HG03571 (cell line): Measurements from ENCODE around the gene PLA2G15.
"Not testable (repeated sequence)": the region's sequence is repeated elsewhere in the genome, so short reads cannot be mapped to it uniquely, and the experiment has no call there.

Experiments used
- ATAC-seq: cut with Tn5 transposase; IDR thresholded peaks from one replicate; pipeline ENCODE4 v1.9.1; 2021; ENCODE audit not compliant: unreplicated experiment

The PLA2G15 gene

GRCh38 chr16:68274441-68274840, 29.3 kb downstream of the PLA2G15 start:
- no peak for ATAC-seq

- peak; percentile 60 for ATAC-seq
Measured at GRCh38 chr16:68275611-68276191, 30.5 kb downstream of the PLA2G15 start.

DNA sequence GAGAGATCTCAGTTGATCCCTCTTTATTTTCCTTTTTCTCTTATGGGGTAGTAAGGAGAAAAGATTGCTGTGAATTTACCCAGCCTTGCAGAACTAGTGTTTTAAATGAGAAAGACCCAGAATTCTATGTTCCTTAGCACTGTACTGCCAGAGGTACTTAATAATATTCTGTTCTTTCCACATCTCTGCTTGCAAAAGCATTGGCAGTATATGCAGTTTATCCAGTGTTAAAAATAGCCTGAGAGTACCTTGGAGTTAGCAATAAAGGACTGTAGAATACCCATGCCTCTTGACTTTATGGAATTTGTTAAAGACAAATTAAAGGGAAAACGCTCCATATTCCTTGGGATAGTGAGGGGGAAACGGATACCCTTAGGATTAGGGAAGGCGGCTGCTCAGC, 31.1 kb downstream of the PLA2G15 start:
- ATAC-seq = no peak

DNA sequence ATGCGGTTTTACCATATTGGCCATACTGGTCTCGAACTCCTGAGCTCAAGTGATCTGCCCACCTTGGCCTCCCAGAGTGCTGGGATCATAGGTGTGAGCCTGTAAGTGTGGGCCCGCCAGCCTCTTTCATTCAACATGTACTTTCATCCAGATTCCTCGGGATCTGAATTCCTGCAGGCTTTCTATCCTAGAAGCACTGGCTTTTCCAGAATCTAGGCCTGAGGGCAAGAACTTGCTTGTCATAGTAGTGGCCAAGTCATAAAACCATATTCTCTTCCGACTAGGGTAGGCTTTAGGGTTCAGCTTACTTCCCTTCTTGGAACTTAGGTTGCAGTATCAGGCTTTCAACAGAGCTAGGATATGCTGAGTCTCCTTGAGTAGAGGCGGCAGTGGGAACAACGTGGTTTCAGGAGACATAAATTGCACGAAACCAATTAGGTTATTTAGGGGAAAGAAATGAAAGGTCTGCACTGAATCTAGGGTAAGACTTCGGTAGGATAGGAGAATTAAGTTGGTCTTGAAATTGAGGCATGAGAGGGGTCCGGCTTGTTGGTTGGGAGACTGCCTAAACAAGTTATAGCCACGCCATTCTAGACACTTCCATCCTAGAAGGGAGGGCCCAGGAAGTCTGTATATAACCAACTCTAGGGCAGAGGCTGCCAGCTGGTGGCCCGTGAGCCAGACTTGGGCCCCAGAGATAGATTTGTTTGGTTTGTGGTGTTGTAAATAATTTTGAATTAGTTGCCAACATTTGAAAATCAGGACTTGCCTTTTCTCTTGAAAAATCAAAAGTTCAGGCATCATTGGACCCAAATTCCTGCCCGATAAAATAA, 34.8 kb downstream of the PLA2G15 start:
- no peak for ATAC-seq

DNA sequence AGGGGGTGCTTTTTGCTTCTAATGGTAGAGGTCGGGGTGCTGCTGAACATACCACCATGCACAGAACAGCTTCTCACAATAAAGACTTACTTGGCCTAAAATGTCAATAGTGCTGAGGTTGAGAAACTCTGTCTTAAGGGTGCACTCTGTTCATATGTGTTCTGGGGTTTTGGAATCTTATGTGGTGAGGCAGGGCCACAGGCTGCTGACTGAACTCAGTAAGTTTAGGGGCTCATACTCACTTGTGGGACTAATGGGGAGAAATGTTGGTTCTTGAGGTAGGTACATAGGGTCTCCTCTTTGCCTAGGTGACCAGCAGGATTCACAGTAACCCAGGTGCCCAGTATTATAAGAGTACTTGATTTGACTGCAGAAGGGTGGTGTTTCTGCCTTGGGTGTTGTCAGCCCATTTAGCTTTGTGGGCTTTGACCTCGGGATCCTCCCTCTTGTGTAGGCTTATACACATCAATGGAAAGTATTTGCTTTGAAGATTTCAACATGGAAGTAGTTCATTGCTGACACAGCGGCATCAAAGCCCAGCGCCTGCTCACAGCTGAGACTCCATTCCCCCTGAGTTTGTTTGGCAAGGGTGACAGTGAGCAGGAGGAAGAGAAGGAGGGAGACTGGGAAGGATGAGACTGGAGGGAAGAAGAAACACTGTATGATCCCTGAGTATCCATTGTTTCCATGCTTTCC, 36.3 kb downstream of the PLA2G15 start:
- ATAC-seq = no peak

DNA sequence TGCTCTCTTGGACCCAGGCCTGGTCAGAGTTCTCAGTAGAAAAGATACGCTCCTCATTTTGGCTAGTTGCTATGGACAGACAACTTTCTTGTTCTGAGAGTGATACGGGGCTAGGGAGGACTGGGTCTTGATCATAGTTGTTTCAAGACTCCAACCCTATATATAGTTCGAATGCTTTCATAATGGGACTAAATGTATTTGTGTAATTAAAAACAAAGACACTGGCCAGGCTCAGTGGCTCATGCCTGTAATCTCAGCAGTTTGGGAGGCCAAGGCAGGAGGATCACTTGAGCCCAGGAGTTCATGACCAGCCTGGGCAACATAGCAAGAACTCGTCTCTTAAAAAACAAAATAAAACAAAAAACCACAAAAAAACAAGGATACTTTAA, 36.9 kb downstream of the PLA2G15 start:
- no peak for ATAC-seq

DNA sequence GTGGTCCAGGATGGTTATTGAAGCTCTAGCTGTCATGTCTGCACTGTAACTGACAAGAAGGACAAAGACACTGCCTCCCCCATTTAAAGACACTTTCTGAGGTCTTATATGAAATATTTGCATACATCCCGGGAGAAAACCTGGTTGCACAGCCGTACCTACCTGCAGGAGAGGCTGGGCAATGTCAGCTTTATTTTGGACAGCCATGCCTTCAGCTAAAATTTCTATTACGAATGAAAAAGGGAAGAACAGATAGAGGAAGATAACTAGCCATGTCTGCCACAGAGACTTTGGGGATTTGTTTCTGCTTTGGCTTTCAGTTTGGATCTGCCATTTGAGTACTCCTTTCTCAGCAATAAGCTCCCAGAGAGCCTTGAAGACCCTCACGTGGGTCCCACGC, 38.2 kb downstream of the PLA2G15 start:
- no peak for ATAC-seq

DNA sequence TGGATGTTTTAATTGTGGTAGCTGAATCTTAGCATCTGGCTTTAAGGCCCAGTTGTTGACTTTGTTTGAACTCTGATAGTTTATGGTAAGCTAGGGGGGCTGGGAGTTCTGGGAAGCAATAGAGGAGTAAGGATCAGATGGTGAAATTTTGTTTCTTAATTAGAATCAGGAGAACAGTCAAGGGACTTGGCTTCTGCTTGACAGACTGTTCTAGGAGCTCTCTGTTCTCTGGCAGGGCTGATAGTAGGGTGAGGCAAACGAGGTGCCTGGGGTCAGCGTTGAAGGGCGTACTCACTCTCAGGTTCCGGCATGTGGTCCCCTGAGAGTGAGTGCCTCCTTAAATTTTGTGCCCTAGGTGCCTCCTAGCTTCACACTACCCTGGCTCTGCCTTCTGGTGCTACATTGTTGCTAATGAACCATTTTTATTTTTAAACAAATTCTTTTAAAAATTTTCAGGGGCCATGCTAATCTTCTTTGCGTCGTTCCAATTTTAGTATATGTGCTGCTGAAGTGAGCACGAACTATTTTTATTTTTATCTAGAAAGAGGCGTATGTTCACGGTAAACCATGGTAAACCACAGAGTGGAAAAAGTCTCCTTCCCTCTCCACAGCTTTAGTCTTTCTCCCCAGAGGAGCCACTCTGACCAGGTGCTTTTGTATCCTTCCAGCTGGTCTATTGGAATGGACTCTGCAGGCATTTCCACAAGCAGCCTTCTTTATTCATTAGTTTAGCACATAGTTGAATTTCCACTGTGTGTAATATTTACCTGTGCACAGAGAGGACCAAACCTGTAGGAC, 38.8 kb downstream of the PLA2G15 start:
- peak; percentile 40 for ATAC-seq

GRCh38 chr16:68284847-68285246, 39.7 kb downstream of the PLA2G15 start:
- peak; percentile 42 for ATAC-seq

GRCh38 chr16:68285683-68286082, 40.5 kb downstream of the PLA2G15 start:
- no peak for ATAC-seq

DNA sequence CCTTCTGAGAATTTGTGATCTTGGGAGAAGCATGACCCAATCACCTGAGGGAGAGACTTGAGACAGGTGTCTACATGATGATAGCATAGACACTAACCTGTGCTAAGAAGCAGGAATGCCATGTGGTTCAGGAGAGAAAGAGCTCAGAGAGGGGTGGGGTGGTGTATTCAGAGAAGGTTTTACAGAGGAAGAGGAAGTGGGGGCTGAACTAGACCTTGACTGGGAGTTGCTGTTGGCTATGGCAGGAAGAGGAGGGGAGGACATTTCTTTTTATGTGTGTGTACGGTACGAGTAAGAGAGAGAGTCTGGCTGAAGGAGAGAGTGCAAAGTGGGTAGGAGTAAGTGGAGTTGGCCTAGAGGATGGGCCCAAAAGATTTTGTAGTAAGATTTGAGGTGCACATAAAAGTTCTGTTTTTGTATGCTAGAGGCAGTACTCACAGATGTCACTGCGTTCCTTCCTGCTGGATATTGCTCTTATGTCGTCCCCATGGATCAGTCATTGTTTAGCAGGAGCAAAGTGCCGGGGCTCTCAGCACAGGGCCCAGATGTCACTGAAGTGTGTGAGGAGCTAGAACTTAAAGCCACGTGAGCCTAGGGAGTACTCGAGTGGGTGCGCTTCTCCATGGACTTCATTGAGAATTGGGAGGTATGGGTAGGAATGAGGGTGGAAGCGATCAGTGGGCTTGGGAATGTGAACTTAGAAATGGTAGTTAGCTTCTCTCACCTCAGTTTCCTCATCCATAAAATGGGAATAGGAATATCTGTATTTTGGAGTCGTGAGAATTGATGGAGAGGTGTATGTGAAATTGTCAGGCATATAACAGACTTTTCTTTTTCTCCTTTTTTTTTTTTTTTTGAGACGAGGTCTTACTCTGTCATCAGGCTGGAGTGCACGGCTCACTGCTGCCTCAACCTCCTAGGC, 41.2 kb downstream of the PLA2G15 start:
- ATAC-seq = no peak

- no peak for ATAC-seq
Measured at GRCh38 chr16:68287276-68288251, 42.4 kb downstream of the PLA2G15 start.

- no peak for ATAC-seq
Measured at GRCh38 chr16:68288252-68288650, 43.1 kb downstream of the PLA2G15 start.

- ATAC-seq = not testable (repeated sequence)
Measured at GRCh38 chr16:68288796-68289195, 43.6 kb downstream of the PLA2G15 start.

GRCh38 chr16:68289202-68289601, 44.0 kb downstream of the PLA2G15 start:
- ATAC-seq = no peak

GRCh38 chr16:68289621-68290329, 44.6 kb downstream of the PLA2G15 start:
- ATAC-seq = peak; percentile 65

DNA sequence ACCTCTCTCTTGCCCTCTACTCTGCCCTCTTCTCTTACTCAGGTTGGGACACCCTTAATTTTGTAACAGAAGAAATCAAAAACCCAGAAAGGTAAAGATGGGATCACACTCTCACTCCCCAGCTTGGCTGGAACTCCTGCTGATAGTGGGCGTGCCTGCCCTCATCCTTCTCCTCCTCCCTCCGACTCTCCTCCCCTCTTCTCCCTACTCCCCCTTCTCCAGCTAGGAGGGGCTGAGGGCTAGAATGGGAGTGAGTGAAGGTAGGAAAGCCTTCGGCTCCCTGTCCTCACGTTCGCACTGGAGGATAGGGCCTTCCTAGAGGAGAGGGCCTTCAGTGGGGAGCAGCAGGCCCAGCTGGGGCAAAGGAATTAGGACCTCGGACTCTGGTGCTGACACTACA, 45.3 kb downstream of the PLA2G15 start:
- no peak for ATAC-seq

DNA sequence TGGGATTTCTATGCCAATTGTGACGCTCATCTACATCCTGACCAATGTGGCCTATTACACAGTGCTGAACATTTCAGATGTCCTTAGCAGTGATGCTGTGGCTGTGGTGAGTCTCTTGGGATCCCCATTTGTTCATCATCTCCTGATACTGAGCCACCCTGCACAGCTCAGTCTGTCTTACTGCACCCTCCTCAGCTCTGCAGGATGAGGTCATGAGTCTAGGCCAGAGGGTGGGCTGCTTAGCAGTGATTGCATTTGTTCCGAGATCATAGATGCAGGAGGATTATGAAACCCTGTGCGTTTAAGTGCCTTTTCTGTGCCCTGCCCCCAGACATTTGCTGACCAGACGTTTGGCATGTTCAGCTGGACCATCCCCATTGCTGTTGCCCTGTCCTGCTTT, 46.1 kb downstream of the PLA2G15 start:
- ATAC-seq = no peak
